Measurements from ENCODE around the gene KCNQ1.

GRCh38 chr11:2678396-2678795 lies 233.6 kb downstream of the KCNQ1 start:
- no peak for TF ChIP-seq CTCF (IDR thresholded peaks at IDR 0.05)
- no peak for TF ChIP-seq POLR2A (IDR thresholded peaks at IDR 0.05)

All from lower leg skin (tissue), 3 donors.